Measurements from ENCODE around the gene FCAMR. TPM values are rescaled to one million over a fixed set of nuclear protein-coding genes. Genes with fewer than 3 reads are reported as not detected.

The FCAMR gene
- total and polyA plus RNA-seq, 2 donors (not counting 3 experiments of a cell fraction or from before 2014, with no cell fraction given) = not detected

DNA sequence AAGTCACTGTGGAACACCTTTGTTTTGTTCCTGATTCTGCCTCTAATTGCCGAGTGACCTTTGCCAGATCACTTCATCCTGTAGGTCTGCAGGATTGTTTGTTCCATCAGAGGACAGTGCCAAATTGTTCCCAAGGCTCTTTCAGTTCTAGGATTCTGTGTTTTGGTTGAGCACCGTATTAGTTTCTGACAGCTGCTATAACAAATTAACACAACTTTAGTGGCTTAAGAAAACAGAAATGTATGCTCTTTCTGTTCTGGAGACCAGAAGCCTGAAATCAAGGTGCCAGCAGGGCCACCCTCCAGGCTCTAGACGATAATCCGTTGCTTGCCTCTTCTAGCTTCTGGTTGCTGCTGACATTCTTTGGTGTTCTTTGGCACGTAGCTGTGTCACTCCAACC, 20.6 kb downstream of the FCAMR start:
- Histone ChIP-seq H3K79me2 (ENCODE audit: control insufficient read depth, insufficient read depth, low read length) (no peaks in the 10 kb centered on the region), H3K4me3 (replicated peaks in 1 of 3; ENCODE audit: insufficient read depth in 1 of 3, low read depth in 1 of 3, low read length in 3 of 3) (no peak overlapping the region), H3K9ac (replicated peaks; ENCODE audit: extremely low read depth, insufficient read depth, low read length) (no peak overlapping the region), H3K4me1 (ENCODE audit: control insufficient read depth, extremely low read depth, insufficient read depth, low read length) (no peaks in the 10 kb centered on the region), H3K4me2 (ENCODE audit: insufficient read depth, low read length) (no peak overlapping the region), H3K36me3 (ENCODE audit: control insufficient read depth in 2 of 2, extremely low read depth in 1 of 2, insufficient read depth in 2 of 2, low read length in 2 of 2) (no peaks in the 10 kb centered on the region), H3K27me3 (ENCODE audit: control insufficient read depth in 2 of 2, insufficient read depth in 2 of 2, low read length in 2 of 2) (peaks cover 0 to 3% of the 10 kb centered on the region in 2 experiments), H3K9me1 (replicated peaks; ENCODE audit: control insufficient read depth, extremely low read depth, insufficient read depth, low read length) (no peaks in the 10 kb centered on the region), H3K9me3 (replicated peaks; ENCODE audit: control insufficient read depth, insufficient read depth, low read length) (no peaks in the 10 kb centered on the region), H2AFZ (ENCODE audit: low read depth, low read length) (no peak overlapping the region), H4K20me1 (replicated peaks; ENCODE audit: control insufficient read depth, extremely low read depth, insufficient read depth, low read length) (no peaks in the 10 kb centered on the region), H3K27ac (ENCODE audit: insufficient read depth, low read depth, low read length) (no peak overlapping the region)
- DNase-seq (ENCODE audit: low read depth, low spot score) (no peak), FAIRE-seq (no peak)
- CTCF ChIA-PET = no interaction called here
- intact Hi-C loops (cut with micrococcal nuclease) = no loop called here
- dilution Hi-C loops (cut with MboI; ENCODE audit: extremely low pct_ligation_motif_present, low sequenced_read_pairs) = no loop called here
- BruUV-seq (replicated peaks) = no TSS peak
- TF ChIP-seq, protein P1, sequence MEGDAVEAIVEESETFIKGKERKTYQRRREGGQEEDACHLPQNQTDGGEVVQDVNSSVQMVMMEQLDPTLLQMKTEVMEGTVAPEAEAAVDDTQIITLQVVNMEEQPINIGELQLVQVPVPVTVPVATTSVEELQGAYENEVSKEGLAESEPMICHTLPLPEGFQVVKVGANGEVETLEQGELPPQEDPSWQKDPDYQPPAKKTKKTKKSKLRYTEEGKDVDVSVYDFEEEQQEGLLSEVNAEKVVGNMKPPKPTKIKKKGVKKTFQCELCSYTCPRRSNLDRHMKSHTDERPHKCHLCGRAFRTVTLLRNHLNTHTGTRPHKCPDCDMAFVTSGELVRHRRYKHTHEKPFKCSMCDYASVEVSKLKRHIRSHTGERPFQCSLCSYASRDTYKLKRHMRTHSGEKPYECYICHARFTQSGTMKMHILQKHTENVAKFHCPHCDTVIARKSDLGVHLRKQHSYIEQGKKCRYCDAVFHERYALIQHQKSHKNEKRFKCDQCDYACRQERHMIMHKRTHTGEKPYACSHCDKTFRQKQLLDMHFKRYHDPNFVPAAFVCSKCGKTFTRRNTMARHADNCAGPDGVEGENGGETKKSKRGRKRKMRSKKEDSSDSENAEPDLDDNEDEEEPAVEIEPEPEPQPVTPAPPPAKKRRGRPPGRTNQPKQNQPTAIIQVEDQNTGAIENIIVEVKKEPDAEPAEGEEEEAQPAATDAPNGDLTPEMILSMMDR (IDR thresholded peaks at IDR 0.05; ENCODE audit: extremely low read depth in 1 of 2, insufficient read depth in 1 of 2, low read depth in 1 of 2, low read length in 2 of 2) = no peak
- no peak for TF ChIP-seq MAX (IDR thresholded peaks at IDR 0.05; ENCODE audit: insufficient read depth, insufficient read length)
- TF ChIP-seq GATA2 (IDR thresholded peaks at IDR 0.05; ENCODE audit: insufficient read depth, insufficient read length, low read depth, low read length) = no peak
- no peak for TF ChIP-seq EZH2 (IDR thresholded peaks at IDR 0.05; ENCODE audit: borderline replicate concordance, low read depth, low read length, severe bottlenecking)
- no peak for TF ChIP-seq POLR2AphosphoS5 (IDR thresholded peaks at IDR 0.05; ENCODE audit: insufficient read depth, low read depth, low read length)
- TF ChIP-seq FOS (IDR thresholded peaks at IDR 0.05; ENCODE audit: borderline replicate concordance, insufficient read depth, low read length) = no peak
- TF ChIP-seq JUN (IDR thresholded peaks at IDR 0.05; ENCODE audit: borderline replicate concordance, insufficient read depth, insufficient read length, low read depth) = no peak
- no peak for TF ChIP-seq POLR2A (IDR thresholded peaks at IDR 0.05; ENCODE audit: low read depth, low read length)
- TF ChIP-seq MYC (IDR thresholded peaks at IDR 0.05; ENCODE audit: low read depth, low read length) = no peak
- POLR2A ChIA-PET = no interaction called here

Measured in endothelial cell of umbilical vein (primary cell).